ENCODE results near the gene SLCO2B1.

DNA sequence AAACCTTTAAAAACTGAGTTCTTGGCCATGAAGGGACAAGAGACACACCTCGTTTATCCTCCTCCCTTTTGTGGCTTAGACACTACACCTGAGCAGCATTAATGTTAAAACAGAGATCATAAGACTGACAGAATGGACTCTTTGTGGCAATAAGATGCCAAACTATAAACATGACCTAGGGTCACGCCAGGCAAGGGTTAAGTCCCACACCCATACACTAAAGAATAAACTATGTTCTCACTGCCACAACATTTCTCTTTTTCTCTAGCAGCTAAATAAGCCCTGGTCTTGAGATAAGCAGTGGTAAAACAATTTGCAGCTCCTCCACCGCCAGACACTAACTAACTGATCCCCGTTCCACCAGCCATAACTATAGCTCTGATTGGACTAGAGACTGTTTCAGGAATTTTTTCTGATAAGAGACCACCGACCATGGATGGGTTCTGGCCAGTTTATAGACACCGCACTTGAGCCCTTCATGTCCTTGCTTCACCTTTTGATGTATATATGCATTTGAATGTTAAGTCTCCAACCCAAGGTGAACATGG is 4.9 kb upstream of the SLCO2B1 start:
- TF ChIP-seq GATA3 (IDR thresholded peaks at IDR 0.05; ENCODE audit: low read depth, low read length) = no peak
- TF ChIP-seq GATA2 (IDR thresholded peaks at IDR 0.05; ENCODE audit: low read depth, low read length) = no peak
